GM21529 (cell line): ENCODE data around the gene SBF2.
"Not testable (repeated sequence)": the region's sequence is repeated elsewhere in the genome, so short reads cannot be mapped to it uniquely, and the experiment has no call there.

Experiments
- ATAC-seq: cut with Tn5 transposase; IDR thresholded peaks from one replicate; pipeline ENCODE4 v1.9.1; 2021; ENCODE audit not compliant: unreplicated experiment

Gene SBF2

GRCh38 chr11:10268746-10269488, 25.1 kb downstream of the SBF2 start:
- no peak for ATAC-seq

- ATAC-seq, result no peak
Measured at GRCh38 chr11:10267821-10268220, 26.2 kb downstream of the SBF2 start.

DNA sequence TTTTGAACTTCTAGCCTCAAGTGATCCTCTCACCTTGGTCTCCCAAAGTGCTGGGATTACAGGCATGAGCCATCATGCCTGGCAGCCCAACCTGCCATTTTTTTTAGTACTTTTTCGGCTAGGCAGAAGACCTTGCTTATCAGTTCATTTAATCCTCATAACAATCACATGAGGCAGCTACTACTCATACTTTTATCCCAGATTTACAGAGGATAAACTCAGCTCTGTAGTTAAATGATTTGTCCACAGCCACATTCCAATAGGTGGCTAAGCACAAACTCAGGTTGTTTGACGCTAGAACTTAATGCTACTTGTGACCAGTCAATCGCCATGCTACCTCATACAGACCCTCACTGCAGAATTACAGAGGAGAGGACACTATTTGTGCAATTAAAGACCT, 28.1 kb downstream of the SBF2 start:
- ATAC-seq, result no peak

GRCh38 chr11:10264716-10265115, 29.3 kb downstream of the SBF2 start:
- ATAC-seq, result not testable (repeated sequence)

- no peak for ATAC-seq
Measured at GRCh38 chr11:10263929-10264328, 30.1 kb downstream of the SBF2 start.

DNA sequence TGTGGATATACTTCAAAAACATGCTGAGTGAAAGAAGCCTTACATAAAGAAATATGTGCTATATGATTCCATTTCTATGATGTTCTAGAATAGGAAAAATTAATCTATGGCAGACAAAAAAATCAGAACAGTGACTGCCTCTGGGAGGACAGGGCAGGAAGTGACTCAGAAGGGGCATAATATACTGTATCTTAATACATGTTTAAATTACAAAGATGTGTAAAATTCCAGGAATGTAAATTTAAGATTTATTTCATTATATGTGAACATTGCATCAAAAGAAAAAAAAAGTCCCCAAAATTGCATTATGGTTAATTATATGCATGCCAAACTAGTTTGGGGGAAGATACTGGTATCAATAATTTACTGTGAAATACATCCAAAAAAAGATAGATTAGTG, 32.2 kb downstream of the SBF2 start:
- ATAC-seq, result no peak

GRCh38 chr11:10257478-10257877, 36.5 kb downstream of the SBF2 start:
- ATAC-seq, result no peak

- no peak for ATAC-seq
Measured at GRCh38 chr11:10255388-10256125, 38.5 kb downstream of the SBF2 start.

- ATAC-seq, result not testable (repeated sequence)
Measured at GRCh38 chr11:10249448-10250131, 44.4 kb downstream of the SBF2 start.

GRCh38 chr11:10247011-10247410, 47.0 kb downstream of the SBF2 start:
- no peak for ATAC-seq

DNA sequence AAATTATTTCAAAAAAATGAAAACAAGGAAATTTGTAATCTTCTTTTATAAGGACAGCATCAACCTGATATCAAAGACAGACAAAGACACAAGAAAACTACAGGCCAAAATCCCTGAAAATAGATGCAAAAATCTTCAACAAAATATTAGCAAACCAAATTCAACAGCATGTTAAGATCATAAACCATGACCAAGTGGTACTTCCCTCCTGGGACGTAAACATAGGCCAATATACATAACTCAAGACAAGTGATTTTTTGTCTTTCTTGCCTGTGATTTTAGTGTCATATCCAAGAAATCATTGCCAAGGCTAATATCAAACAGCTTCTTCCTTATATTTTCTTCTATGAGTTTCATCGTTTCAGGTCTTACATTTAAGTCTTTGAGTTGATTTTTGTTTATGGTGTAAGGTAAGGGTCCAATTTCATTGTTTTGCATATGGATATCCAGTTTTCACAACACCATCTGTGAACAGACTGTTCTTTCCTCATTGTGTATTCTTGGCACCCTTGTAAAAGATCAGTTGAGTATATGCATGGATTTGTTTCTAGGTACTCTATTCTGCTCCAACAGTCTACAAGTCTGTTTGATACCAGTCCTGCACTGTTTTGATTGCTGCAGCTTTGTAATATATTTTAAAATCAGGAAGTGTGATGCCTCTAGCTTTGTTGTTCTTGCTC, 50.0 kb downstream of the SBF2 start:
- no peak for ATAC-seq

GRCh38 chr11:10236840-10237239, 57.2 kb downstream of the SBF2 start:
- no peak for ATAC-seq

GRCh38 chr11:10233581-10233980, 60.4 kb downstream of the SBF2 start:
- ATAC-seq, result no peak

DNA sequence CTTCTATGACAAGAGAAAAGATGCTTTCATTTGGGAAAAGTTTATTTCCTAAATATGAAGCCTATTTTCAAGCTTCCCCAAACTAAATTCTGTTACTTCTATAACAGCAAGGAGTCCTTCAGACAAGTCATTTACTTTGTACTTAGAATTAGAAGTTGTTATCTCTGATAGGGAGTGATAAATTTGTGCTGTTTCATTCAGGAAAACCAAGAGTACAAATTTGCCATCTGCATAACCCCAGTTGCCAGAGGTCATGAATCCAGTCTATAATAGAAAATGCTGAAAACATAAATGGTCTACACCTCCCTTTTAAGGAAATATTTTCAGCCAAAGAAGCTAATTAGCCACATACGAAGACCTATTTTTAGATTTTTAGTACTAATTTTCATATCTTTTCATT, 61.3 kb downstream of the SBF2 start:
- ATAC-seq, result no peak

DNA sequence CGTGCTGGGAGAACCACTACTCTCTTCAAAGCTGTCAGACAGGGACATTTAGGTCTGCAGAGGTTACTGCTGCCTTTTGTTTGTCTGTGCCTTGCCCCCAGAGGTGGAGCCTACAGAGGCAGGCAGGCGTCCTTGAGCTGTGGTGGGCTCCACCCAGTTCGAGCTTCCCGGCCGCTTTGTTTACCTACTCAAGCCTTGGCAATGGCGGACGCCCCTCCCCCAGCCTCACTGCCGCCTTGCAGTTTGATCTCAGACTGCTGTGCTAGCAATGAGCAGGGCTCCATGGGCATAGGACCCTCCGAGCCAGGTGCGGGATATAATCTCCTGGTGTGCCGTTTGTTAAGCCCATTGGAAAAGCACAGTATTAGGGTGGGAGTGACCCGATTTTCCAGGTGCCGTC, 62.2 kb downstream of the SBF2 start:
- ATAC-seq, result not testable (repeated sequence)

DNA sequence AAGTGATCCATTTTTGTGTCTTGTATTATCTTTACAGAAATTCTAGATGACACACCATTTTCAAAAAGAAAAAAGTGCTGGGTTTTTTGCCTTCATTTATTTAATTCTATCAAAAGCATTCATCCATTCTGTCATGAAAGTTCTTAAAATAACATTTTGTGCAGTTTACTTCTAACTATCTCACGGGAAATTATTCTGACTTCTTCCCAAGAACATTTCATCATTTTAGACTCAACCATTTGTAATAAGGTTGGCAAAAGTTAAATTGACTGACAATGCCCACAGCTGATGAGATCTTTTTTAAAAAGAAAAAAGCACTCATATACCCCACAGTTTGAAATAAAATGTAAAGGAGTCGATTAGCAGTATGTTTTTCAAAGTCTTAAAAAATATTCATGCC, 68.5 kb downstream of the SBF2 start:
- ATAC-seq, result no peak

DNA sequence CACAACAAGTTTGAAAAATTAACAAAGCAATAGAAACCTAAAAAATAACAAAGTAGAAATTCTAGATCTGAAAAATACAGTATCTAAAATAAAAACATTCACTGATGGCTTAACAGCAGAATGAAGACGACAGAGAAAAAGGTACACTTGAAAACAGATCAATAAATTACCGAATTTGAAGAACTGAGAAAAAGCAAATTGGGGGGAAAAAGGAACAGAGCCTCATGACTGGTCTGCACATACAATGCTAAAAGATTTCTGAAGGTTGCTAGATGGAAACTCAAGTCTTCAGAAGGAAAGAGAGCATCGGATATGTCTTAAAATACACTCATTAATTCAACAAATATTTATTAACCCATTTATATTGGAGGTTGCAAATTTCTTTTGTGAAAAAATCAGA, 71.6 kb downstream of the SBF2 start:
- no peak for ATAC-seq

DNA sequence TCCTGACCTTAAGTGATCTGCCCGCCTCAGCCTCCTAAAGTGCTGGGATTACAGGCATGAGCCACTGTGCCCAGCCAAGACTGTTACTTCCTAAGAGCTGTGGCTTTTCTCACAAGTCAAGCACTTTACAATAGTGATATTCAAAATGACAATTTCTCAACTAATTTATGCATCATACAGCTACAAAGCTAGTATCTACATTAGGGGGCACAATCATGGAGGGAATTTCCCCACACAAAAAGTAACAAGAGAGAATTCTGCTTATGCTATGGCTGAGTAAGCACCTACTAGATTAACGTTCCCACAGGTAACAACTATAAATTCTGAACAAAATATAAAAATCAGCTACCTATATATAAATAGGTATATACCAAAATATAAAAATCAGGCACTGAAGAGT, 72.7 kb downstream of the SBF2 start:
- ATAC-seq, result no peak

- no peak for ATAC-seq
Measured at GRCh38 chr11:10211470-10211869, 82.5 kb downstream of the SBF2 start.

DNA sequence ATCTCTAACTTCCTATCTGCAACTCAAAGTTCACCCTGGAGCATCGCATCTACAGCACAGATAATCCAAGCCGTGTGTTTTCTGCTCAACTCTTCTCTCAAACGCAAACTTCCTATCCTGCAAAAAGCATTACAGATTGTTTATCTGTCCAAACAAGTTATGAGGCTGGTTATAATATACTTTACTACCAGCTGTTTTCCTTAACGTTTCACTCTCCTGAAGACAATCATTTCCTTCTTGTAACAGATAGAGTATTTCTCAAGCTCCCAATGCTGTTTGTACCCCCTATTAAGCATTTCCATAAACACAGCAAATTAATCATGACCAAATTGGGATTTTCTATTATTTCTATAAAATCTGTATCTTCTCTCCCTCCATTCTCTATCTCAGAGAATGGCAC, 84.7 kb downstream of the SBF2 start:
- no peak for ATAC-seq

- peak; percentile 64 for ATAC-seq
Measured at GRCh38 chr11:10208131-10208575, 85.9 kb downstream of the SBF2 start.
